Neutrophil (primary cell): Measurements from ENCODE around the gene FAM117A.
"Not testable (repeated sequence)": the region's sequence is repeated elsewhere in the genome, so short reads cannot be mapped to it uniquely, and the experiment has no call there.

Experiments used
- H3K27ac ChIP-seq: fragments of 200-600 bp; sonication (generic); 2 replicates; pipeline ENCODE4 v1.5.1; 2016; ENCODE audit warnings: mild to moderate bottlenecking, moderate library complexity
- H3K27me3 ChIP-seq: fragments of 200-600 bp; sonication (generic); 2 replicates; pipeline ENCODE4 v1.6.0; 2016; ENCODE audit warnings: mild to moderate bottlenecking
- H3K36me3 ChIP-seq: fragments of 200-600 bp; sonication (generic); 2 replicates; pipeline ENCODE4 v1.5.1; 2017
- H3K4me1 ChIP-seq, 2 experiments: fragments of 200-600 bp in 1 of 2; sonication (generic) in 1 of 2; 1 replicate in 1 of 2; 2 replicates in 1 of 2; pipeline versions ENCODE4 v1.5.1 to v1.6.1; 2013 to 2016; ENCODE audit warnings: low read depth in 1 of 2, low read length in 1 of 2, mild to moderate bottlenecking in 1 of 2, moderate library complexity in 1 of 2; ENCODE audit not compliant: control insufficient read depth in 1 of 2, insufficient read depth in 1 of 2
- H3K4me3 ChIP-seq, 2 experiments: fragments of 200-600 bp in 1 of 2; sonication (generic) in 1 of 2; 1 replicate in 1 of 2; 2 replicates in 1 of 2; pipeline ENCODE4 v1.5.1; 2013 to 2016; ENCODE audit warnings: low read depth in 1 of 2, low read length in 1 of 2, mild to moderate bottlenecking in 1 of 2, moderate library complexity in 1 of 2
- H3K9me3 ChIP-seq: fragments of 200-600 bp; sonication (generic); 2 replicates; pipeline ENCODE4 v1.5.1; 2016
- CTCF ChIP-seq: fragments of 200-600 bp; sonication (generic); IDR thresholded peaks from 2 replicates; pipeline ENCODE4 v1.5.1; 2016; ENCODE audit warnings: antibody characterized with exemption

The FAM117A gene

GRCh38 chr17:49677134-49677932 is 86.6 kb downstream of the FAM117A start:
- no peak for TF ChIP-seq CTCF
- H3K9me3 ChIP-seq: no peaks in the 10 kb centered on the region
- peaks cover 24 to 38% of the 10 kb centered on the region in 2 experiments for H3K4me1 ChIP-seq
- no peaks in the 10 kb centered on the region for H3K27me3 ChIP-seq
- peak overlapping the region; percentile 73 to 83 for H3K4me3 ChIP-seq
- H3K36me3 ChIP-seq: peaks cover 4% of the 10 kb centered on the region
- H3K27ac ChIP-seq: peak overlapping the region; percentile 98

GRCh38 chr17:49676276-49676868 is 87.6 kb downstream of the FAM117A start:
- peaks cover 4% of the 10 kb centered on the region for H3K36me3 ChIP-seq
- peak overlapping the region; percentile 98 for H3K27ac ChIP-seq
- peaks cover 24 to 37% of the 10 kb centered on the region in 2 experiments for H3K4me1 ChIP-seq
- peak overlapping the region; percentile 73 to 83 for H3K4me3 ChIP-seq
- no peak for TF ChIP-seq CTCF
- no peaks in the 10 kb centered on the region for H3K27me3 ChIP-seq
- no peaks in the 10 kb centered on the region for H3K9me3 ChIP-seq

- Histone ChIP-seq H3K9me3 (no peaks in the 10 kb centered on the region), H3K27ac (peak overlapping the region; percentile 98), H3K36me3 (peaks cover 4% of the 10 kb centered on the region), H3K4me3 (no peak overlapping the region), H3K4me1 (peaks cover 37 to 53% of the 10 kb centered on the region in 2 experiments), H3K27me3 (no peaks in the 10 kb centered on the region)
- TF ChIP-seq CTCF: no peak
These were observed 89.4 kb downstream of the FAM117A start for GRCh38 chr17:49674507-49674906.

GRCh38 chr17:49673679-49674078 is 90.3 kb downstream of the FAM117A start:
- peaks cover 37 to 53% of the 10 kb centered on the region in 2 experiments for H3K4me1 ChIP-seq
- H3K27ac ChIP-seq: peak overlapping the region; percentile 11
- not testable (repeated sequence) for H3K36me3 ChIP-seq, H3K9me3 ChIP-seq, H3K4me3 ChIP-seq, H3K27me3 ChIP-seq

- Histone ChIP-seq H3K4me1 (peaks cover 29 to 40% of the 10 kb centered on the region in 2 experiments), H3K27me3 (no peaks in the 10 kb centered on the region), H3K9me3 (no peaks in the 10 kb centered on the region), H3K4me3 (no peak overlapping the region), H3K27ac (peak overlapping the region; percentile 61), H3K36me3 (peaks cover 3% of the 10 kb centered on the region)
- TF ChIP-seq CTCF: no peak
These were observed 93.3 kb downstream of the FAM117A start for GRCh38 chr17:49670641-49671040.

GRCh38 chr17:49670002-49670401 is 93.9 kb downstream of the FAM117A start:
- no peak for TF ChIP-seq CTCF
- H3K4me1 ChIP-seq: peaks cover 27 to 36% of the 10 kb centered on the region in 2 experiments
- H3K27me3 ChIP-seq: no peaks in the 10 kb centered on the region
- no peaks in the 10 kb centered on the region for H3K36me3 ChIP-seq
- no peaks in the 10 kb centered on the region for H3K9me3 ChIP-seq
- H3K4me3 ChIP-seq: no peak overlapping the region
- peak overlapping the region; percentile 61 for H3K27ac ChIP-seq
